Measurements from ENCODE around the gene IDH2.

- TF ChIP-seq TCF12 (IDR thresholded peaks at IDR 0.05; ENCODE audit: low read depth, low read length): no peak
- TF ChIP-seq CHD2 (IDR thresholded peaks at IDR 0.05; ENCODE audit: borderline replicate concordance, low read depth, low read length): no peak
- TF ChIP-seq POLR2A (IDR thresholded peaks at IDR 0.05; ENCODE audit: low read depth, low read length): no peak
- TF ChIP-seq ZNF384 (IDR thresholded peaks at IDR 0.05; ENCODE audit: borderline replicate concordance, low read depth, low read length): no peak
- no peak for TF ChIP-seq DPF2 (IDR thresholded peaks at IDR 0.05)
- no peak for TF ChIP-seq ATF3 (IDR thresholded peaks at IDR 0.05; ENCODE audit: borderline replicate concordance, extremely low read depth, low read depth, low read length)
- TF ChIP-seq CTCF (IDR thresholded peaks at IDR 0.05 in 2 of 3, conservative IDR thresholded peaks at IDR 0.05 in 1 of 3; ENCODE audit: control insufficient read depth in 2 of 3, extremely low read depth in 1 of 3, insufficient read depth in 1 of 3, low read depth in 3 of 3, low read length in 3 of 3): no peak
- no peak for TF ChIP-seq SP1 (IDR thresholded peaks at IDR 0.05; ENCODE audit: low read depth, low read length)
- TF ChIP-seq TARDBP (IDR thresholded peaks at IDR 0.05; ENCODE audit: borderline replicate concordance): no peak
- TF ChIP-seq RFX5 (IDR thresholded peaks at IDR 0.05; ENCODE audit: low read depth, low read length): no peak
- no peak for TF ChIP-seq BRCA1 (IDR thresholded peaks at IDR 0.05; ENCODE audit: low read depth, low read length)
- no peak for TF ChIP-seq GABPA (IDR thresholded peaks at IDR 0.05; ENCODE audit: low read depth)
These were observed 29.6 kb upstream of the IDH2 start for GRCh38 chr15:90131848-90132247.

Data from GM12878 (cell line).